GM12801 (cell line): ENCODE measurements around the gene CHMP3.

Source experiments
- CTCF ChIP-seq: IDR thresholded peaks from one replicate; pipeline ENCODE4 v1.5.1; 2011; ENCODE audit warnings: control low read depth; ENCODE audit not compliant: insufficient read length; ENCODE audit errors: extremely low read depth

Gene CHMP3

DNA sequence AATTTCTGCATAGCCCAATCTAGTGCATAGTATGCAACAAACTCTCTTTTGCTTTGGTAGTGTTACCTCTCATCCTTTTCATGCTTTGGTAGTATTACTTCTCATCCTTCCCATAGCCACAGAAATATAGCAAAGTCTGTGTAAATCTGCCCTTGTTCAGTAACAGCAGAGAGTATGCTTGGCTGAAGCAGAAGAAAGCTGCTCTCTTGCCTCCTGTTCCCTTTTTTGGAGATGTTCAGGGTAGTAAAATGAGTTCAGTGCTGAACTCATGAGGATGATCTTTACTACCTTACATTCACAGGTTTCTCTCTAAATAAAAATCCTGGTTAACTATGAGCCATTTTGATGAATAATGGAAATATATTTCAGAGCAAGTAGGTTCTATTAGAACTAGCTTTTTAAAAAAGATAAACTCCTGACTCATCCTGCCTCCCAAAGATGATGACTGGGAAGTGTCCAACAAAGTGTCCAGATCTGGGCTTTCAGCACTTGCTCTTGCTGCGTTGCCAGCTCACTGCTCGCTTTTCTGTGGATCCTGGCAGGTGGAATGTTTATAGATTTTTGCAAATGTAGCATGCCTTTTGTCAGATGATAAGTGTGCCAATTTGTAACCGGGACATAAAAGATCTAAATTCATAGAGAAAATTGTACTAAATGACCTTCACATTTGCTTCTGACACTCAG lies 29.4 kb upstream of the CHMP3 start:
- TF ChIP-seq CTCF, result no peak

- no peak for TF ChIP-seq CTCF
Measured at GRCh38 chr2:86584151-86584913, 21.1 kb upstream of the CHMP3 start.

GRCh38 chr2:86580560-86580959 lies 17.3 kb upstream of the CHMP3 start:
- no peak for TF ChIP-seq CTCF

- TF ChIP-seq CTCF, result no peak
Measured at GRCh38 chr2:86577817-86578456, 14.7 kb upstream of the CHMP3 start.

DNA sequence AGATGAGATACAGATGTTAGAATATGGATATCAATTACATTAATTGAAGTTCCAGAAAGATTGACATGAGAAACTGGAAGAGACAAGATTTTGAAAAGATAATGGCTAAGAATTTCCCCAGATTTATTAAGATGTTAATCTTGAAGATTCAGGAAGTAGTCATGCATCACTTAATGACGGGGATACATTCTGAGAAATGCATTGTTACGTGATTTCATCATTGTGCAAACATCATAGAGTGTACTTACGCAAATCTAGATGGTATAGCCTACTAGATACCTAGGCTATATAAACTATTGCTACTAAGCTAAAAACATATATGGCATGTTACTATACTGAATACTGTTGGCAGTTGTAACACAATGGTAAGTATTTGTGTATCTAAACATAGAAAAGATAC lies 6.8 kb upstream of the CHMP3 start:
- no peak for TF ChIP-seq CTCF

- no peak for TF ChIP-seq CTCF
Measured at GRCh38 chr2:86566821-86567190, 3.6 kb upstream of the CHMP3 start.

- TF ChIP-seq CTCF, result no peak
Measured at GRCh38 chr2:86566158-86566820, 3.0 kb upstream of the CHMP3 start.
